NCI-H2171 treated with DMSO at 0.1 percent for 48 hours (cell line): Measurements from ENCODE around the gene AP1M1.
"Not testable (repeated sequence)": the region's sequence is repeated elsewhere in the genome, so short reads cannot be mapped to it uniquely, and the experiment has no call there.

Experiments
- DNase-seq: peaks from one replicate; lab custom pipeline; 2025; lab: John Stamatoyannopoulos, UW

AP1M1 gene

GRCh38 chr19:16197622-16198369 lies at the start of gene AP1M1:
Gene AP1M1, plus strand, starts transcription at chr19:16197911. Its CDS starts 116 bp downstream, at chr19:16198027.
- DNase-seq = peak; percentile 97

- DNase-seq = no peak
Observed at GRCh38 chr19:16148443-16149229, 49.1 kb upstream of the AP1M1 start.

GRCh38 chr19:16153582-16154336 lies 44.0 kb upstream of the AP1M1 start:
- DNase-seq = no peak

- no peak for DNase-seq
Observed at GRCh38 chr19:16154557-16154956, 43.2 kb upstream of the AP1M1 start.

GRCh38 chr19:16155128-16155527 lies 42.6 kb upstream of the AP1M1 start:
- no peak for DNase-seq

- DNase-seq = no peak
Observed at GRCh38 chr19:16156904-16157303, 40.8 kb upstream of the AP1M1 start.

GRCh38 chr19:16157601-16158000 lies 40.1 kb upstream of the AP1M1 start:
- no peak for DNase-seq

- no peak for DNase-seq
Observed at GRCh38 chr19:16159655-16160054, 38.1 kb upstream of the AP1M1 start.

GRCh38 chr19:16160445-16160942 lies 37.2 kb upstream of the AP1M1 start:
- DNase-seq = no peak

- no peak for DNase-seq
Observed at GRCh38 chr19:16160943-16161560, 36.7 kb upstream of the AP1M1 start.

- DNase-seq = no peak
Observed at GRCh38 chr19:16161840-16162239, 35.9 kb upstream of the AP1M1 start.

- no peak for DNase-seq
Observed at GRCh38 chr19:16164222-16164890, 33.4 kb upstream of the AP1M1 start.

GRCh38 chr19:16166417-16166816 lies 31.3 kb upstream of the AP1M1 start:
- no peak for DNase-seq

- DNase-seq = no peak
Observed at GRCh38 chr19:16167055-16167454, 30.7 kb upstream of the AP1M1 start.

GRCh38 chr19:16168465-16169081 lies 29.1 kb upstream of the AP1M1 start:
- no peak for DNase-seq

GRCh38 chr19:16170134-16170533 lies 27.6 kb upstream of the AP1M1 start:
- no peak for DNase-seq

GRCh38 chr19:16175954-16176353 lies 21.8 kb upstream of the AP1M1 start:
- DNase-seq = no peak

GRCh38 chr19:16178866-16179265 lies 18.8 kb upstream of the AP1M1 start:
- not testable (repeated sequence) for DNase-seq

GRCh38 chr19:16180611-16181010 lies 17.1 kb upstream of the AP1M1 start:
- DNase-seq = no peak

- no peak for DNase-seq
Observed at GRCh38 chr19:16184665-16185122, 13.0 kb upstream of the AP1M1 start.
